Measurements from ENCODE around the gene RGN.
A peak's percentile ranks its signal among the peaks of the same experiment; 100 is the strongest.
"Not testable (repeated sequence)": the region's sequence is repeated elsewhere in the genome, so short reads cannot be mapped to it uniquely, and the experiment has no call there.

RGN gene

DNA sequence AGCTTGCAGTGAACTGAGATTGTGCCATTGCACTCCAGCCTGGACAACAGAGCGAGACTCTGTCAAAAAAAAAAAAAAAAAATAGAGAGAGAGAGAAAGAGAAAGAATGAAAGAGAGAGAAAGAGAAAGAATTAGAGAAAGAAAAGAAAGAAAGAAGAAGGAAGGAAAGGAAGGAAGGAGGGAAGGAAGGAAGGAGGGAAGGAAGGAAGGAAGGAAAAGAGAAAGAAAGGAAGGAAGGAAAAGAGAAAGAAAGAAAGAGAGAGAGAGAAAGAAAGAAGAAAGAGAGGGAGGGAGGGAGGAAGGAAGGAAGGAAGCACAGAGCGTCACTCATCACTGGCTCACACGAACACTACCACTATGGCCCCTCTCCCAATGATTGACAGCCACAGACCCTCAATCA, 46.2 kb downstream of the RGN start:
- not testable (repeated sequence) for DNase-seq

DNA sequence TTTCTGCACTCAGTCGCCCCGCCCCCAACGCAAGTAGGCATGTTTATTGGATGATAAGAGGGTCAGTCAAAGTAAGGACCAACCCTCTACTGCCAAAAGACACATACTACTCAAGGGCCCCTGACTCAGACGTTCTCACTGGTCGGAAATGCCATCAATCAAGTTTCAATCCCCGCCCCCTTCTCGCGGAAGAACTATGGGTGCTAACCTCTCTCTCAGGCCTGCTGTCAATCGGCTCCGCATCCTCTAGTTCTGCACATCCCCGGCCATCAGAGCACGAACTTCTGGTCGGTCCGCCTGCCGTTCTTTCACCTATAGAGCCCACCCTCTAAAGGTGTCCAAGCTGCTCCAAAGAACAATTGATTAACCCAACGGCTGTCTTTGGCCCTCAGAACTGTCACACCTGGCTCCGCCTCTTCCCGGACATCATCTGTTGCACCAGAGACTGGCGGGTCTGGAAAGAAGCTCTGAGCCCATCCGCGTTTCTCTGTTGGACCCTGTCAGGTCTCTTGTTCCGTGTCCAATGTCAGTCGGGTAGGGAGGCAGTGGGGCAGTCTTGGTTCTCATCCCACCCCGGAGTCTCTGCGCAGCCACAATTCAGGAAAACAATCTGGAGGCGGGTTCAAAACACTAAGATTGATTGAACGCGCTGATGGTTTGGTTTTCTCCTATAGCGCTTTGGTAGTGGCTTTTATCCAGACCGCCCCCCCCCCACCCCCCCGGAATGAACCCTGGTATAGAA, 51.1 kb downstream of the RGN start:
- peak; percentile 89 for DNase-seq

DNA sequence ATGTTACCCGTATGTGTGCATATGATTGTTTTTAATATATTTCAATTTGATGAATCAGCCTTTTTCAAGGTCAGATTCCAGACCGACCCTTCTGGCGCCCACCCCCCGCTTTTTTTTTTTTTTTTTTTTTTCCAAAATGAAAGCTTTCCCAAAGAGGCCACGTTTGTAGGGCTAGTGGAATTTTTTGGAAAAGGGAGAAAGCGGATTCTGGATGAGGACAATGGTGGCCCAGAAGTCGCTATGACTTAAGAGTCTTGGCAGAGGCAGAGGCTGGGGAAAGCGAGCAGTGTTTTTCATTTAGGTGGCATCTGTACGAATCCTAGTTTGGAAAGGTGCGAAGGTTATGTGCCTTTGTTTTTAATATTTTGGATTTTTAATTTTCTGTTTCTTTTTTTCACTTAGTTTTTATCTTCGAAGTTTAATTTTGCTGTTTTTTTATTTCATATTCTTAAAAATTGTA, 51.7 kb downstream of the RGN start:
- DNase-seq, result no peak

- DNase-seq, result no peak
These were observed 55.2 kb downstream of the RGN start for GRCh38 chrX:47133493-47133892.

DNA sequence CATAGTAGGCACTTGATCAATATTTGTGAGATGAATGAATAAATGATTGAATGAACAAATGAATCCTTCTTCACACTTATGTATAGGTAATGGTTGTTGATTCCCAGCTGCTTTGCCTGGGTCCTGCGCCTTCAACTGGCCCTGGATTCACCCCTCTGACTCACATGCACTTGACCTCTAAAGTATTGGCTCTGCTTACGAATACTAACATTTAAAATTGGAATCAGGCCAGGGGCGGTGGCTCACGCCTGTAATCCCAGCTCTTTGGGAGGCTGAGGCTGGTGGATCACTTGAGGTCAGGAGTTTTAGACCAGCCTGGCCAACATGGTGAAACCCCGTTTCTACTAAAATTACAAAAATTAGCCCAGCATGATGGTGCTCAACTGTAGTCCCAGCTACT, 57.4 kb downstream of the RGN start:
- not testable (repeated sequence) for DNase-seq

- no peak for DNase-seq
These were observed 59.9 kb downstream of the RGN start for GRCh38 chrX:47138171-47138570.

All from NCI-H1105 treated with DMSO at 0.1 percent for 48 hours (cell line).